NCI-H1417 (cell line): ENCODE results near the gene TAPBP.
"Not testable (repeated sequence)": the region's sequence is repeated elsewhere in the genome, so short reads cannot be mapped to it uniquely, and the experiment has no call there.

Experiments
- DNase-seq, 3 experiments: peaks; one replicate each; lab custom pipeline; 2025; lab: John Stamatoyannopoulos, UW

The TAPBP gene

DNA sequence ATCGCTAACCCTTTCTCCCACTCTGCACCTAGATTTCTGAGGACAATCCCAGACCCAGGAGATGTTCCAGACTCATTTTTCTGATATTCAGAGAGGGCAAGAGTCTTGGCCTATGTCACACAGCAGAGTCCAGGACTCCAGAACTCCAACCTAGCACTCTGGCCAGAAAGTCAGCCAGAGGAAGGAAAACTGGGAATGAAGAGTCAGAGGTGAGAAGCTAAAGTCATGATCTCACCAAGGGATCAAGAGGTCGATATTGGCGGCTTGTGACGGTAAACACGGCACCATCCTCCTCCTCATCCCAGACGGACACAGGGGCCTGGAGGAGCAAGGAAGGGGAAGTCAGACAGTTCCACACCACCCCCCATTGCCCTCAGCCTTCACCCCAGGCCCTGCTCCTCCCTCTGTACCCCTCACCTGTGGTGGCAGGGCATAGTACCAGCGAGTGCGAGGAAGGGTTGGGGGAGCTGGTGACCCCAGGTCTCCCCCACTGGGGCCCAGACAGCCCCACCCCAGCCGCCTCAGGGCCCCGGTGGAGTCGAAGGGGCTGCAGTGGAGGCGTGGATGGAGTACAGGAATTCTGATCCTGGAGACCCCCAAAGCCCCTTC lies 17.0 kb downstream of the TAPBP start:
- DNase-seq: no peak

GRCh38 chr6:33295621-33296369 lies 18.1 kb downstream of the TAPBP start:
- DNase-seq: no peak

- DNase-seq: no peak
Measured at GRCh38 chr6:33294086-33294823, 19.6 kb downstream of the TAPBP start.

DNA sequence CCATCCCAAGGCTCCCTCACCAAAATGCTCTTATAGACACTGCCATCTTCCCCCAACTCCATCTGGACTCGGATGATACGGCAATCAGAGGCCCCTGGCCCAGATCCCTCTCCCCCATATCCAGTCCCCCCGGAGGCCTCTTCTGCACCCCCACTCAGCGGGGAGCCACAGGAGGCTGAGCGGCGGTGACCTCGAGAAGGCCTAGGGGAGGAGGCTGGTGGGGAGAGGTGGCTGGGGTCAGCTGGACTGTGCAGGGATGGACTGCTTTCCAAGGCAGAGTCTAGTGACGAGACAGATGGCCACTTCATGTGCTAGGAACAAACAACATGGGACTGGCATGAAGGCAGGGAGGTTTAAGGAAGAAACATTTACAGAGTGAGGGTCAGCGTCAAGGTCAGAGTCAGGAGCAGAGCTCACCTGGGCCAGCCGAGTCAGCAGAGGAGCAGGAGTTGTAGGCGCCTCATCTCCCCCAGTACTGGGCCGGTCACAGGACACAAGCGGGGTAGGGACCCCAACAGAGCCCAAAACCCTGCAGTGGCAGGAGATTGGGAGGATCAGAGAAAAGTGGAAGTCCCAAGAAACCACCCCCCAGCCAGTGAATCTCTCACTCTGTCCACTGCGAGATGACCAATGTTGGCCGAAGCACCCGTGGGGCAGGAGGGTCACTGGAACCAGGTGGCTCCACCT lies 20.7 kb downstream of the TAPBP start:
- no peak for DNase-seq

- no peak for DNase-seq
Measured at GRCh38 chr6:33290459-33290858, 23.4 kb downstream of the TAPBP start.

- DNase-seq: no peak
Measured at GRCh38 chr6:33289784-33290315, 24.0 kb downstream of the TAPBP start.

- DNase-seq: peak; percentile 83 to 96 (median 93)
Measured at GRCh38 chr6:33288921-33289783, 24.7 kb downstream of the TAPBP start, which contains the start of the genes PFDN6 and WDR46. PFDN6 (plus strand) TSS chr6:33289601; CDS start chr6:33289857, 256 bp downstream. WDR46 (minus strand) TSS chr6:33289239; CDS start chr6:33289170, 69 bp downstream.

DNA sequence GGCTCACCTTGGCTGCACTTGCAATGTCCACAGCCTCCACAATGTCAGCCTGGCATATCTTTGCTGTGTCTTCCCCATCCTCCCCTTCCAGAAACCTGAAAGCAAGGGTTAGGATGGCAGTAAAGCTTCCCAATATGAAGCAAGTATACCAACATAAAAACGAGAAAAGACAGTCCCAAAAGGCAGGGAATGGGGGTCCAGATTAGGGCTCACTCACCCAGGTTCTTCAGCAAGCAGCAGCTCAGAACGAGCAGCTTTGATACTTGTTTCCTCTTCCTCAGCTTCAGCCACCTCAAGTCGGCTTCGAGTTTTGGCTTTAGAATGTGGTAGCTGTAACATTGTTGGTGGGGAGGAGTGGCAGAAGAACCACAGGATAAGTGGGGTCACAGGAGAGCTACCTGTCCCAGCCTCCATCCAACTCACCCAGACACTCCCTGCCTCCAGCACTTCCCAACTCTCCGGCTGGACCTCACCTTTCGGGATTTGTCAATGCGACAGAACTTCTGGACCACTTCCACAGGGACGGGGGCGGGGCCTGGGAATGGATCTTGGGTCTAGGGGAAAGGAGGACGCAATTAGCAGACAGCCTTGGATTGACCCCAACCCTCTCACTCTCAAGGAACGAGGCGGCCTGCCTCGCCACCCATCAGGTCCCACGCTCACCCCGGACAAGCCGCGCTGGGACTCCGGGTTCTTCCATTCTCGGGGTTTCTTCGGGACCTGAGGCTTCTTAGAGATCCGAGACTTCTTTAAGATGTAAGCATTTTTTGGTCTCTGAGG lies 25.5 kb downstream of the TAPBP start:
- DNase-seq: no peak

DNA sequence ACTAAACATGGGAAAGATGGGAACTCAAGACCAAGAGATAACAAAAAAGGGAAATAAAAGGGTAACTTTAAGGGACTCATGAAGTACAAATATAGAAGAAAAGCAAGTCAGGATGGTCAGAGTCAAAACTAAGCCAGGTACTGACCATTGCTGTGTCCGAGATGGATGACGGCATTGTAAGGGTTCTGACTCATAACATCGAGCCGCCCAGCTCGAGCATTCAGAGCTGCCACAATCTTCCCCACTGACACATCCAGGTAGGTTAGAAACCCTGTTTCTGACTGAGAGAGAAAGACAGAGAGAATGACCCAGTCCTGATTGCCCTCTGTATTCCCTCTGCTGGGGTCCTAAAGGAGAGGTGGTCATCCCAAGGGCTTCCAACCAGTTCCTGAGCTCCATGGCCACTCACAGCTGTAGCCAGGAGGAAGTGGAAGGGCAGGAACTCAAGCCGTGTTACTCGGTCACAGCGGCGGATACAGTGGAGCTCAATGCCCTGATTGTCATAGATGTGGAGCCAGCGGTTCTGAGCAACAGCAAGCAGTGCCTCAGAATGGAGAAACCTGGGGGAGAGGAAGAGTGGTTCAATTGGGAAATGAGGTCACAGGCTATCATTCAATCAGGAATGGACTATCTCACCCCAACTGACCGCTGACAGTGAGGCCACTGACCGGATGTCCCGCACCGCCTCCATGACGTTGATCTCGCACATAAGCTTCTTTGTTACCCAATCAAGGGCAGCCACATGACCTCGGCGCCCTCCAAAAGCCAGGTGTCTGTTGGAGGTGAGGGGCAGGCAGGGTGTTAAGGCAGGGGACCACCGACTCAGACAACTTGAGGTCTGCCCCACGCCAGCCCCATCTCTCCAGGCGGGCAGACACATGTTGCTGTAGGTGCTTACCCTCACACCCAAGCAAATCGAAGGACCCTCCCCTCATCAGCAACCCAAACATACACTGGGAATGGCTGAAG lies 26.6 kb downstream of the TAPBP start:
- no peak for DNase-seq

DNA sequence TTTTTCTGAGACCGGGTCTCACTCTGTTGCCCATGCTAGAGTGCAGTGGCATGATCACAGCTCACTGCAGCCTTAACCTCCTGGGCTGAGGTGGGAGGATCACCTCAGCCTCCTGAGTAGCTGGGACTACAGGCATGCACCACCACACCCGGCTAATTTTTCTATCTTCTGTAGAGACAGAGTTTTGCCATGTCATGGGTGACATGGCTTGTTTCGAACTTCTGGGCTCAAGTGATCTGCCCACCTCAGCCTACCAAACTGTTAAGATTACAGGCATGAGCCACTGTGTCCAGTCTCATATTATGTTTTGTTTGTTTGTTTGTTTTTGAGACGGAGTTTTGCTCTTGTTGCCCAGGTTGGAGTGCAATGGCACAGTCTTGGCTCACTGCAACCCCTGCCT lies 28.7 kb downstream of the TAPBP start:
- not testable (repeated sequence) for DNase-seq

DNA sequence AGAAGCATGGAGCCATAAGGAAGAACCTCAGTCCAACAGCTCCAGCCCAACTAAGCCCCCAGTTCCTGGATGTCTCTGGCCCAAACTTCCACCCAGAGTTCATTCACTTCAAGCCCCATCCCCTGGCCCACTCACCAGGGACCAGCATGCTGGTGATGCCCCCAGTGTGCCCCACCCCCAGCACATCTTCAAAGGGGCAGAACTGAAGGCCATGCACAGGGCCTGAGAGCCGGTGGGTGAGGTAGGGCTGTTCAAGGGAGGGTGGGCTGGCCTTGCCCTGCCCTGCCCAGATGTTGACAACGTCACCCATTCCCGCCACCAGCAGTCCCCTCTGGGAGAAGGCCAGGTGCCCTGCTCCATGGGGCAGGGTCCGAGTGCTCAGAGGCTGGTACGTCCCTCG lies 33.3 kb downstream of the TAPBP start:
- no peak for DNase-seq

GRCh38 chr6:33279971-33280511 lies 33.8 kb downstream of the TAPBP start:
- DNase-seq: peak; percentile 11 to 27 (median 16)

GRCh38 chr6:33279257-33279695 lies 34.6 kb downstream of the TAPBP start:
- DNase-seq: no peak

- DNase-seq: no peak
Measured at GRCh38 chr6:33278810-33279209, 35.1 kb downstream of the TAPBP start.

DNA sequence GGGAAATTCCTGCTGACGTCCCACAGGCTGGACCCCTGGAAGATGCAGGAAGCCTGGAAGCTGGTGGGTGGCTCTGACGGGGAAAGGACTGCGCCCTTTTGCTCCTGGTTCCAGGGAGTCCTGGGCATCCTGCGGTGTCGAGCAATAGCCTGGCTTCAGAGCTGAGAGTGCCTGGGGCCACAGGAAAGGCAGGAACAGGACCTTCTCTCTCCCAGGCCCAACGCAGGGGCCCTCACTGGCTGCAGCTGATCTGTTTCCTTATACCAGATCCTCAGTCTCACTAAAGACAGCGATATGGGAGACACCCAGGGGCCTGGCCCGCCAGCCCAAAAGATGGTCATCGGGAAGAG lies 35.5 kb downstream of the TAPBP start:
- no peak for DNase-seq

DNA sequence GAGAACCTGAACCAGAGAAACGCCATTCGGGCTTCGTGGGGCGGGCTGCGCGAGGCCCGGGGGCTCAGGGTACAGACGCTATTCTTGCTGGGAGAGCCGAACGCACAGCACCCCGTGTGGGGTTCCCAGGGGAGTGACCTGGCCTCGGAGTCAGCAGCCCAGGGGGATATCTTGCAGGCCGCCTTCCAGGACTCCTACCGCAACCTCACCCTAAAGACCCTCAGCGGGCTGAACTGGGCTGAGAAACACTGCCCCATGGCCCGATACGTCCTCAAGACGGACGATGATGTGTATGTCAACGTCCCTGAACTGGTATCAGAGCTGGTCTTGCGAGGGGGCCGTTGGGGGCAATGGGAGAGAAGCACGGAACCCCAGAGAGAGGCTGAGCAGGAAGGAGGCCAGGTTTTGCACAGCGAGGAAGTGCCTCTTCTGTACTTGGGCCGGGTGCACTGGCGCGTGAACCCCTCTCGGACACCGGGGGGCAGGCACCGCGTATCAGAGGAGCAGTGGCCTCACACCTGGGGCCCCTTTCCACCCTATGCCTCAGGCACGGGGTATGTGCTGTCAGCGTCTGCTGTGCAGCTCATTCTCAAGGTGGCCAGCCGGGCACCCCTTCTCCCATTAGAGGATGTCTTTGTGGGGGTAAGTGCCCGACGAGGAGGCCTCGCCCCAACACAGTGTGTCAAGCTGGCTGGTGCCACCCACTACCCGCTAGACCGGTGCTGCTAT lies 36.1 kb downstream of the TAPBP start:
- peak in 1 of 3 experiments; percentile 22 for DNase-seq

GRCh38 chr6:33276864-33277662 lies 36.8 kb downstream of the TAPBP start, which contains the start of gene B3GALT4:
B3GALT4 (plus strand) TSS chr6:33277123; CDS start chr6:33277420, 297 bp downstream.
- peak; percentile 74 to 90 (median 76) for DNase-seq
